NCI-H1436 (cell line): ENCODE data around the gene S1PR3.

Experiments used
- DNase-seq: peaks from one replicate; lab custom pipeline; 2025; lab: John Stamatoyannopoulos, UW

The S1PR3 gene

DNA sequence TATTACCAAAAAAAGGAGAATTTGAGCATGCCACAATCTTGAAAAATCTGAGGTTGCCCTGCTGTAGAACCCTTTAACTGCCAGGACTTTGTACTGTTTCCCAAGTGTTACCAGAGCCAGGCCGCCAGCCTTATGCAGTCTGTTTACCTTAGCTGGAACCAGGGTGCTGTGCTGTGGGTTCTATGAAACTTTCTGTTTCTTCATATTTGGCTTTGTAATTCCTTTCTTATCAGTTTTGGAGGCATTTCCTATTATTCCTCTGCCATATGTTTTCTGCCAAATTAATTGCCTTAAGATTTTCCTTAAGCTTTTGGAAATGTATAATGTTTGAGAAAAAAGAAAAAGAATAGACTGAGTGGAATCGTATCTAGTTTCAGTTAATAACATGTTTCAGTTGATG is 2.1 kb downstream of the S1PR3 start:
- DNase-seq: no peak

DNA sequence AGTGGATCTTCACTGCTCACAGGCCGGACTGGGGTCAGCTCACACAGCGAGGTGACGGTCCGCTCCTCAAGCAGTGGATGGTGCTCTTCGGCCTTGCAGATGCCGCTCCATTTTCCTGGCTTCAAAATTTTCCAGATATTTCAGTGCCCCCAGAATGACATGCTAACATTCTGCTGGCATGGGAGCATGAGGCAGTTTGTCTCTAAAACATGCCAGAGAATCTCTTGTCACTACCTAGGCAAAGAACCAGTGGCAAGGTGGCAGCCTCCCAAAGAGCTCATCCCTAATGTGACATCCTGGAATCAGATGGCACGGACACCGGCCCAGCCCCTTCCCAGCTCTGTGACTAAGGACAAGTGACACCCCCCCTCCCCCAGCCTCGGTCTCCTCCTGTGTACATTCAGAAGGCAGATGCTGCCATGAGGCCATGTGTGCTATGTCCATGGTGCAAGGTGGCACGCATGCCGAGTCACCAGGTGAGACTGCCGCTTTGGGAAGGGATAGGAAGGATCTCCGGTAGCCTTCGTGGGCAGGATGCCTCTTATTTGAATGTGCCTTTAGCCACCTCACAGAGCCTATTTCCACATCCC is 2.7 kb downstream of the S1PR3 start:
- DNase-seq: no peak

DNA sequence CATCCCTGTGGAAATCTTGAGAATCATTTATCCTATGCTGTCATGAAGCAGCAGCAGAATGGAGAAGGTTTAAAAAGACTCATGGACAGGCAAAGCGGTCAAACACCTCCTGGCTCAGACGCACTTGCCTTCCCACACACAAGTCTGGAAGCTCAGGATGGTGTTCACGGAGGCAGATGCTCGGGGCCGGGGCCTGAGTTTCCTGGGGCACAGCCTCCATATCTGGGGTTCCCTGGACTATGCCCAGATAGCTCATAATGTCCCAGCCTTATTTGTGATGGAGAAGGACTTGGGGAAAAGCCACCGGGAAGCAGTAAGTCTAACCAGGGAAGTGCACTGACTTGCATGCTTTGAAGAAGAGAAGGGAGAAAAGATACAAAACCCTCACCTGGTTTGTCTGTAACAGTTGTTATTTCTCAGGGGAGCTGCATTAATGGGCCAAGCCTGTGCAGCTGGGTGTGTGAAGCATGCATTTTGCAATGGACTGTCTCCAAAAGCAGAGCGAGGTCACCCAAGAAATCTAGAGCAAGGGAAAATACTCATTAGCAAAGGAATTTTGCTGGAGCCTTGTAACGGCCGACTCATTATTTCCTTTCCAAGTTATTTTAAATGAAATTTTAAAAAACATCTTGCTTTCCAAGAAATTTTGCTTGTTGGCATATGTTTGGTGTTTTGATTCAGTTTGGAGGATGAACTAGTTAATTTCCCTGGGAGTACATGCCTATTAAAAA is 3.4 kb downstream of the S1PR3 start:
- no peak for DNase-seq

DNA sequence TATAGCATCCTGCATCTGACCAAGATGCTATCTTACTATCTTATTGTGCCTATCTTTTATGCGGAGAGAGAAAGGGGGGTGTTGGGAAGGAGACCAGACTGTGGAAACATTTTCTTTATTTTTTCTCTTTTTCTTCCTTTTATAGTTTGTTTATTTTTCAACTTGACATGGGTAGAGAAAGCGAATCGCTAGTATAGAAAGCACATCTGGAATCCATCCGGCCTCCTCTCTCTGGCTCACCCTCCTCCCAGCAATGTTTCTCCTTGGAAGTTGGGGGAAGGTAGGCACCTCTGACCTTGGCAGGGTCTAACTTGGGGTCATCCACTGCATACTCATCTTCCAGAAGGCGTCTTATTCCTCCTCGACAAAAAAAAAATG is 3.9 kb downstream of the S1PR3 start:
- DNase-seq: no peak

DNA sequence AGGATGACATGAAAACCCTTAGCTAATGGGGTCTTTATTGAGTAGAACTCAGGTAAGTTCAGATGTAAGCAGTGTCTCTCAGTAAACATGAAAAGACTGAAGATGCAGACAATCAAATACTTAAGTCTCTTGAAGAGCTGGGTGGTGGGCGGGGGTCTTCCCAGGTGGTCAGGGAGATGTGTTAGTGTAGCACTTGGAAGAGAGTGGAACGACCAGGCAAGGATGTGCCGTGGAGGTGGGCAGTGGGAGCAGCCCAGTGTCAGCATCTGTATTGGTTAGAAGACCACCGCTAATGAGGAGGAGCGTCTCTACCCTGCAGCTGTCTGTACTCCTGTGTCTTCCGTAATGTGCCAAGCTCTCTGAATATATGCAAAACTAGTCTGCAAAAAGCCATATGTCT is 4.4 kb downstream of the S1PR3 start:
- no peak for DNase-seq

DNA sequence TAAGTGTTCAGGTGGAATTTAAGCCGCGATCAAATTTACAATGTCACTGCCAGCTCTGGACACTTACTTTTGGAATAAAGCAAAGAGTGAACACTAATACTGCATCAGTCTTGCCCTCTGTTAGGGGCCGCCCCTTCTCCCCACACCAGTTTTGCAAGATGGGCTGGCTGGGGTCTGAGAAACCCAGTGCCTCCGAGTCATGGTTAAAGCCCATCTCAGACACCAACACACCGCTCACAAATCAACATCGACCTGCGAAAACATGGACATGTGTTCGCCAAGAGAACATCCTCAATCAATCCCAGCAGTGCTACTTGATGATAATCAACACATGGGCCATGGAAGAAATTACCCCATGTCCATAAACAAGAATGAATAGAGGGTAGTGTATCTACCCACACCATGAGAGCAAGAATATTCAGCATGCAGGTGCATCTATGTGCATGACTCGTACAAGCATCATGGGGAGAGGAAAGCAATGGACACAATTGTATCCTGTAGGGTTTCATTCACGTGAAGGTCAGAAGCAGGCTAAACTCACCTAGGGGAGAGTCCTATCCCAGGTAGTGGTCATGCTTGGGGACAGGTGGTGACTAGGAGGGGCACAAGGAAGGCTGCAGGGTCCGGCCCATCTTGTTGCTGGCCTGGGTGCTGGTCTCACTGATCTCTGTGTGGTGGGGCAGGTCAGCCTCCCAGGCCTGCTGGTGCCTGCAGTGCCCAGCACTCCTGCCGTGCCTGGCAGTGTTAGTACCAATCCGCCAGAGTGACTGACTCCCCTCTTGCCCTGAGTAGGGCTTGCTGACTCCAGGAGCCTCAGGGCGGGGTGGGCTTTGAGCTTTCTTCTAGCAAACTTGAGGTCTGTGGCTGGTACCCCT is 5.0 kb downstream of the S1PR3 start:
- DNase-seq: no peak

DNA sequence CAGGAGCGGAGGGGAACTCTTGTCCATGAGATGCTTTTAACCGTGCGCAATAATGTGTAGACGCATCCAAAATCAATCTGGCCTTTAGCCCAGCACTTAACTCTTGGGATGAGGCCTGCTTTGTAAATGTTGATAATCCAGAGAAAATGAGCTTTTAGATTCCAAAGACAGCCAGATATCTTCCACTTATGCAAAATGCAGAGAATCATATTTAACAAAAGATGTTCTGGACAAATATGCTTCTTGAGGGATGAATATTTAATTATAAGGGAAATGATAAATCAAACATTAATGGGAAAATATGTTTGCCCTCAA is 5.6 kb downstream of the S1PR3 start:
- DNase-seq: no peak

DNA sequence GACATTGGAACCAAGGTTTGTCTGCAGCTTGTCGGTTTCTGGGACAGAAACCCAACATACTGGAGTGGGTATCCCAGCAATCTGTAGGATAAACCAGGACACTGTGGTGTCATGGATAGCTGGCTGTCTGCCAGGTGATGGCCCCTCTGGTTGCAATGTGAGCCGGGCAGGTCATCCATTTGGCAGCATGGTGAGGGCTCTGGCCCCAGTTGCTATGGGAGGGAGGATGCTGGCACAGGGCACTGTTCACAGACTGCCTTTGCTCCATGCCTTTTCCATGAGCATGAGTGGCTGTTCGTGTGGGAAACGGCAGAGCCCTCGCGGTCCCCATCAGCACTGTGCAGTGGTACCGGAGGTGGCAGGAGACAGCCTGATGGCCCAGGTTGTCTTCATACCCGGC is 6.4 kb downstream of the S1PR3 start:
- DNase-seq: no peak

DNA sequence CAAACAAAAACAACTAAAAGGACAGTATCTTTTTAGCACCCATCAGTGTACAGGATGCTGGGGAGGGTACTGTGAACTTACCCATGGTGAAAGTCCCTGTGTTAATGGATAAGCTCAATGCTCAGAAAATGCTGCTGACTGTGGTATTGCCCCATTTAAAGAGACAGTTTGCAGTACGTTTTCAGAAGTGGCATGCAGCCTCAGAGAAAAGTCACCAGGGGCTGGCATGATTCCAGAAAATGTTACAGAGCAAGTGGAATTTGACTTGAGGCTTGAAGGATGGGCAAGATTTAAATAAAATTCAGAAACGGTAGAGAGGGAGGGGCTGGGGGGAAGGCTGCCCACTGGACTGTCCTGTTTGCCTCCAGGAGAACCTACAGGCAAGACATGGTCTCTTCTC is 7.2 kb downstream of the S1PR3 start:
- no peak for DNase-seq

DNA sequence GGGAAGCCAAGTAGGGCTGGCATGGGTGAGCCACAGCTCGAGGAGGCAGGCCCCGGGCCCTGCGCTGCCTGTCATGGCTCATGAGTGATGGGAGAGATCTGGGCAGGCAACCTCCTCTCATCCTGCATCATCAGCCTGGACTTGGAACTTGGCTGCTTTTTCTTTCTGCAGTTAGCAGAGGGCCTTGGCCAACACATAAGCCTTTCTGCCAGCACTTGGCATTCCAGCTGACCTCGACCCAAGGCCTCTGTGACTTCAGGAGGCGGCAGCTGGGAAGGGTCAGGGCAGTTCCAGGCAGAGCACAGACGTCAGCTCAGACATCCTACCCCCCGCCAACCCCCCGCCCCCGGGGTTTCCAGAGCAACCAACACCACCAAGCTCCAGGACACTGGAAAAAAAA is 7.6 kb downstream of the S1PR3 start:
- no peak for DNase-seq

DNA sequence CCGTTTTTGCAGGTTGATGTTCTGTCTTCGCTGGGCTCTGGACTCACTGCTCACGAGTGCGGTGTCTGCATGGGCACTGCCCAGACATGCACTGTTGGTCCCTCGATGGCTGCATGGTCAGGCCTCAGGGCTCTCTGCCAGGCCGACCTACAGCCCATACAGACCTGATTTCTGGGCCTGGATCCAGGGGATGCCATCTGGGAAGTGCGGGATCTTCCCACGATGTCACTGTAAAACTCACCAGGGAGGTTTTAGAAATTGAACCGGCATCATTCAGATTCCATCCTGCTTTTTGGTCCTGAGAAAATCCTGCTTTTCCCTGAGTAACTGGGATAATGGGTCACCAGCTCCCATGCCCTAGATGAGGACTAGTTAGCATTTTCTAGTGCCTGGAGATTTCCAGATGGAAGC is 9.1 kb downstream of the S1PR3 start:
- DNase-seq: no peak

DNA sequence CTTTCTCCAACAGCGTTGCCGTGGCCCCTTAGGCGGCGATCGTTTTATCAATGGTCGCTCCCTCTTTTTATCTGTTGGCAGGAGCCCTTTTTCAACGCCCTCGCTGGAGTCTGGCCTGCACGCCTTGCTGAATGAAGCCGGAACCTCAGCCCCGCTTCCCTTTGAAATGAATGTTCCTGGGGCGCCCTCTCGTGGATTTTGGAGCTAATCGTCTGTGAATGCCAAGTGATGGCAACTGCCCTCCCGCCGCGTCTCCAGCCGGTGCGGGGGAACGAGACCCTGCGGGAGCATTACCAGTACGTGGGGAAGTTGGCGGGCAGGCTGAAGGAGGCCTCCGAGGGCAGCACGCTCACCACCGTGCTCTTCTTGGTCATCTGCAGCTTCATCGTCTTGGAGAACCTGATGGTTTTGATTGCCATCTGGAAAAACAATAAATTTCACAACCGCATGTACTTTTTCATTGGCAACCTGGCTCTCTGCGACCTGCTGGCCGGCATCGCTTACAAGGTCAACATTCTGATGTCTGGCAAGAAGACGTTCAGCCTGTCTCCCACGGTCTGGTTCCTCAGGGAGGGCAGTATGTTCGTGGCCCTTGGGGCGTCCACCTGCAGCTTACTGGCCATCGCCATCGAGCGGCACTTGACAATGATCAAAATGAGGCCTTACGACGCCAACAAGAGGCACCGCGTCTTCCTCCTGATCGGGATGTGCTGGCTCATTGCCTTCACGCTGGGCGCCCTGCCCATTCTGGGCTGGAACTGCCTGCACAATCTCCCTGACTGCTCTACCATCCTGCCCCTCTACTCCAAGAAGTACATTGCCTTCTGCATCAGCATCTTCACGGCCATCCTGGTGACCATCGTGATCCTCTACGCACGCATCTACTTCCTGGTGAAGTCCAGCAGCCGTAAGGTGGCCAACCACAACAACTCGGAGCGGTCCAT is 10.0 kb downstream of the S1PR3 start:
- DNase-seq: peak; percentile 40

DNA sequence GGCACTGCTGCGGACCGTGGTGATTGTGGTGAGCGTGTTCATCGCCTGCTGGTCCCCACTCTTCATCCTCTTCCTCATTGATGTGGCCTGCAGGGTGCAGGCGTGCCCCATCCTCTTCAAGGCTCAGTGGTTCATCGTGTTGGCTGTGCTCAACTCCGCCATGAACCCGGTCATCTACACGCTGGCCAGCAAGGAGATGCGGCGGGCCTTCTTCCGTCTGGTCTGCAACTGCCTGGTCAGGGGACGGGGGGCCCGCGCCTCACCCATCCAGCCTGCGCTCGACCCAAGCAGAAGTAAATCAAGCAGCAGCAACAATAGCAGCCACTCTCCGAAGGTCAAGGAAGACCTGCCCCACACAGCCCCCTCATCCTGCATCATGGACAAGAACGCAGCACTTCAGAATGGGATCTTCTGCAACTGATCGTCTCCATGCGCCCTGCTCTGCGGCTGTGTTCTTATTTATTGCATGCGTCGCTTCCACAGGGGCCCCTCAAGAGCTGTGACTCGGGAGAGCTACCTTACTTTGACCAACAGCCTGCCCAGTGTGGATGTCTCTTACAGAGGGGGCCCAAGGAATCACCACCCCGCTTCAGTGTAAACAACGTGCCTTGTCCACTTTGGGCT is 10.8 kb downstream of the S1PR3 start:
- no peak for DNase-seq

DNA sequence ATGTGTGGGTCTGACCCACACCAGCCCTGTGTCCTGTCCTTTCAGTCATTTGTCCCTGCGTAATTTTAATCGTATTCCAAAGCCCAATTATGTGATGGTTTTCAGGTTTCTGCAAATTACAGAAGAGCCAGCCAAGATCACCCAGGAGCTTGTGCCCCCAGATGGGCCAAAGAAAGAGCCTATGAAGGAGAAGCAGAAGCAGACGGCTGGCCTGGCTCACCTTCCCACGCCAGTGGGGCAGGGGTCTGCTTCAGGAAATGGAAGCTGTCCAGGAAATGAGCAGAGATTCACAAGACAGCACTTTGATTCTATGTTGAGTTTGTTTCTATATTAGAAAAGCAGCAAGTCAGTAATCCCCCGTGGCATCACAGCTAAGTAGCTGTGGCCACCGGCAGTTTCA is 11.7 kb downstream of the S1PR3 start:
- DNase-seq: no peak

DNA sequence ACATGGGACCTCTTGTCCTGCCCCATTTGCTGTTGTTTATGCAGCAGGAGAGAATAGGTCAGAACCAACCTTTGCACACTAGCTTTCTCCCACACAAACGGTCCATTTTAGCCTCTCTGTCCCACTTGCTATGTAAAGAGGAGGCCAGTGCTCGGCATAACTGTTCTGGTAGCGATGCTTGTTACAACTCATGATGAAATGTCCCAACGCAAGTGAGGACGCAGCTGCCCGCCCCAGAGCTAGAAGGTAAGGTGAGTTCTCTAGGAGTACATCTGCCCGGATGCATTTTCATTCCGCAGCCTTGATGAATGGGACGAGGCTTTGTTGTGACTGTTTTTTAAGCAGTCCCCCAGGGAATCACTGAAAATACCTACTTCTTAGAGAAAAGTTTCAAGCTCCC is 14.1 kb downstream of the S1PR3 start:
- no peak for DNase-seq

DNA sequence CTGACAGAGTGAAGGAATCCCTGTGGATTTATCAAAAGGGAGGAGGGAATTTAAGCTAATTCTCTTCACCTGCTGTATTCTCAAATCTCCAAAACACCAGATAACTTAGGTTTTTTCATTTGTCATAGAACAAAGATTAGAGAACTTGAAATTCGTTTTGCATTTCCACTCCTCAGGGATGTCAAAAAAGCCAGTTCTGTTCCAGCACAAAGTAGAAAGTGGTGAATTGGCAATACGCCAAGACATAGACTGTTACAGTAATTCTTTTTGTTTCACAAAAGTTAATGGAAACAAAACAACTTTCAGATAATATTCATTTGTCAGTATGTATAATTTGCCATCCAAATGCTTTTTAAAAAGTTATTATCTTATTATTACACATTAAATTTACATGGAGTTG is 15.0 kb downstream of the S1PR3 start:
- no peak for DNase-seq

DNA sequence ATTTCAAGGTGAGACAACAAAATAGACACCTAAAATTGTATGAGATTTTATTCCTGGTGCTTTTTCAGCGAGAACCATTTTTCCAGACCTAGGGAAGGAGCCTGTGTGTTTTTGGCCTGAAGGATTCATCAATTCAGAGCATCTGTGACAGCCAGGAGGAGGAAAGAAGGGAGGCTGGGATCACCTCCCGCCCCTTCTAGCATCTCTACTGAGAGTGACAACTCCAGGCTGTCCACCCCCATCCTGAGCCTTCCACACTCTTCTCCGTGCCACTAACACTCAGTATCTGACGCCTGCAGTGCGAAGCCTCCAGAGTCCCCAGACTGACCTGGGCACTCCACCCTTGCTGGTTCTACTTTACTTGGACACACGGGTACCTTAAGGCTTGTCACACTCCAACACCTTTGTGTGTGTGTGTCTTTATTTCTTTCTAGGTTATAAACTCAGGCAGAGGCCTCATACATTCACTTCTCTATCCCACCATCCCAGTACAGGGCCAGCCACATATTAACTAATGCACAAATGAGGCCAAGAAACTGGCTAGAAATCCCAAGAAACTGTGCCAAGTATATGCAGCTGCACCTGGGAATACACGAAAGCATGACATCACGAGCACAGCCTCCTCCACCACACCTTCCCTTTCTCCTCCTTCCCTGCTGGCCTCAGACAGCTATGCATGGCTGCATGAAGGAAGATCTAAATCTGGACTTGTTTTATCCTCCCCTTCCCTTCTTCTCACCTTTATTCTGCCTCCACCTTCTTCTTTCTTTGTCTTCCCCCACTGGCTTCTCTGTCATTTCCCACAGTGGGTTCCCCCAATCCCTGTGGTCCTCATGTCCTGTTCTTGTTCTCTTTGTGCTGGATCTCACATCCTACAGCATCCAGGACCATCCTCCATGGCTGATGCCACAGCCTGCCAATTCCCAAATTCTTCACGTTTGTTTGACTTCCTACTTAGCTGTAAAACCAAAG is 16.0 kb downstream of the S1PR3 start:
- DNase-seq: no peak

DNA sequence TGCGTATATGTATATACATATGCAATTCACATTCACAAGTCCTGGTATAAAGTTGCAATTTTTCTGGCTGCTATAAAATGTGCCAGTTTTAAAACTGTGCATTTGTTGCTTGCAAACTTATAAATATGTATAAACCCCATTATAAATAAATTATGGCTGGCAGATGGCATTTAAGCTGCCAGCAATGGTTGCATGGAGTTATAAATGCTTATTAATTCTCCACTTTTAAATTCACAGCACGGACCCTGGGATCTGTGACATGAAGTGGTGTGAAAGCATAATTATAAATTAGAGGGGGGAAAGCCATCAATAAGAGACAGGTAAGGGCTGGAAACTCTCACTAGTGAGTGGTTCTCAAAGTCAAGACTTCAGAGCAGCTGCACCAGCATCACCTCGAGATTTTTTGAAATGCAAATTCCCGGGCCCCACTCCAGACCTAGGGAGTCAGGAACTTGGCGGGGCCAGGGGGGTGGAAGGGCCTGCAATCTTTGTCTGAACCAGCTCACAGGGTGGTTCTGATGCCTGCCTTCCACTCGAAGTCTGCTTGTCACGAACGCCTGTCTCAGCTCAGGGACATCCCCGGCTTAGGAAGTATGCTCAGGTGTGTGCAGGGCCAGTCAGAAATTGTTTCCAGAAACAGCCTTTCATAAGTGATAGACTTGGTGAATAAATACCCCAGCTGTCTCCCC is 16.9 kb downstream of the S1PR3 start:
- DNase-seq: no peak

DNA sequence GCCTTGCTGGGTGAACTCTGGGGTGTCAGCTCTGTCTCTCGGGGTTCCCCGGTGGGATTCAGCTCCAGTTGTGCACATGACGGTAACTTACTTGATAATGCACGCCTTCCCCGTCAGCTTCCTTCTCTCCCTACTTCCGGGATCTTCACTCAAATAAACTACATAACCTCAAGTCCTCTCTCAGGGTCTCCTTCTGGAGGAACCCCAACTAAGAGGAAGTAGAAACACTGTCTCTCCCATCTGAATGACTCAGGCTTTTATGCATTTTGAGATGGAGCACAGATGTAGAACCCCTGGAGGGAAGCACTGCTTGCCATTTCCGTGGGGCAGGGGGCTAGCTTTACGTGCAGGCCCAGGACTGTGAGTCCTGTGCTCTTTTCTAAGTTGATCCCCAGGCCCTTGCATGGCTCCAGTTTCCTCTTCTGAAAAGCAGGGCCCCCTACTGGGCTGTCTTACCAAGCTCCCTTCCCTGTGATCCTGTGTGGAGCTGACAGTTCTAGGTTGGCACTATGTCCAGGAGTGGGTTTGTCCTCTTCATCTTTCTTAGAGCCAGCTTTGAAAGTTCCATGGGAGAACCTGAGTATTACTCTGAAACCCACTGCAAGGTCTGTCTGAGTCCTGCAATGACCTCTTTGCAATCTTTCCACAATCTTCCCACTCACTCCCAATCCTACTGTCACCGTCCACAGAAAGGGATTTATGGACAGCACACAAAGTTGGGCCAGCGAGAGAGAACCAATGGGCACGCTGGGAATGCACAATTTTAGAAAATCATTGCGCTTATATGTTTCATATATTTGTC is 17.7 kb downstream of the S1PR3 start:
- DNase-seq: no peak
